HepG2 (cell line): ENCODE results near the gene SNX30. TPM values are rescaled to one million over a fixed set of nuclear protein-coding genes. Genes with fewer than 3 reads are reported as not detected.

Experiments
- ATAC-seq: fragments of 200-7000 bp; cut with Tn5 transposase; 3 replicates; pipeline ENCODE4 v1.9.1; 2020; ENCODE audit warnings: mild to moderate bottlenecking, moderate library complexity
- BruUV-seq: library from RNA; stranded (reverse); fragments of 400-500 nt; replicated peaks from 2 replicates; lab custom pipeline; 2021; lab: Mats Ljungman, UMichigan
- CTCF ChIA-PET: fragments of 300-600 bp; formaldehyde crosslinking; extraction: SDS; loops from one replicate; lab custom pipeline; 2021; ENCODE audit warnings: low total read pairs, inconsistent platforms, low intra/inter-chr PET ratio; lab: Yijun Ruan, JAX
- POLR2A ChIA-PET: fragments of 350-600 bp; sonication (Branson Sonifier 250); formaldehyde crosslinking; loops from one replicate; lab custom pipeline; 2020; ENCODE audit warnings: antibody characterized with exemption, inconsistent platforms; lab: Yijun Ruan, JAX
- DNase-seq: peaks from one replicate; pipeline ENCODE4 v3.0.0-alpha.2; 2015; ENCODE audit warnings: low spot score
- FAIRE-seq: peaks from 3 replicates; lab custom pipeline; 2011; peaks lifted over from hg19 to GRCh38; lab: Jason Lieb, UNC
- H2AFZ ChIP-seq: one replicate; pipeline ENCODE4 v1.6.1; 2011; ENCODE audit warnings: low read length, inconsistent platforms
- H3K27ac ChIP-seq: fragments of 300-600 bp; 3 replicates; pipeline ENCODE4 v1.8.0; 2011; ENCODE audit warnings: mixed run types, mild to moderate bottlenecking, mixed read lengths, low read length, inconsistent platforms; ENCODE audit not compliant: insufficient read depth; ENCODE audit errors: extremely low read length
- H3K27me3 ChIP-seq, 2 experiments: fragments of 200-600 bp in 1 of 2; 2 replicates in 1 of 2; 3 replicates in 1 of 2; pipeline versions ENCODE4 v1.6.0 to v1.8.0; 2011; ENCODE audit warnings: low read length in 2 of 2, mild to moderate bottlenecking in 2 of 2, moderate library complexity in 2 of 2, inconsistent platforms in 1 of 2; ENCODE audit not compliant: insufficient read depth in 2 of 2, control insufficient read depth in 1 of 2
- H3K36me3 ChIP-seq, 2 experiments: fragments of 200-600 bp in 1 of 2; replicated peaks in 1 of 2; 2 replicates in 1 of 2; 3 replicates in 1 of 2; pipeline versions ENCODE4 v1.5.1 to v1.8.0; 2011; ENCODE audit warnings: low read length in 2 of 2, inconsistent platforms in 1 of 2; ENCODE audit not compliant: insufficient read depth in 2 of 2, control insufficient read depth in 1 of 2
- H3K4me1 ChIP-seq: 2 replicates; pipeline ENCODE4 v1.5.1; 2012; ENCODE audit warnings: low read length, inconsistent platforms; ENCODE audit not compliant: insufficient read depth
- H3K4me2 ChIP-seq: 2 replicates; pipeline ENCODE4 v1.6.0; 2011; ENCODE audit warnings: low read depth, low read length, inconsistent platforms
- H3K4me3 ChIP-seq, 3 experiments: fragments of 200-600 bp in 1 of 3; sonication (generic), shearing (Covaris generic) in 1 of 3; replicated peaks in 1 of 3; 2 replicates each; pipeline ENCODE4 v1.5.1; 2011 to 2016; ENCODE audit warnings: low read length in 3 of 3, inconsistent platforms in 2 of 3, low read depth in 2 of 3, mild to moderate bottlenecking in 2 of 3, control low read depth in 1 of 3, mixed read lengths in 1 of 3; ENCODE audit not compliant: insufficient read depth in 1 of 3
- H3K79me2 ChIP-seq: one replicate; pipeline ENCODE4 v1.6.1; 2011; ENCODE audit warnings: low read length, inconsistent platforms; ENCODE audit not compliant: insufficient read depth
- H3K9ac ChIP-seq: 2 replicates; pipeline ENCODE4 v1.6.0; 2011; ENCODE audit warnings: mild to moderate bottlenecking, low read depth, low read length, inconsistent platforms; ENCODE audit not compliant: insufficient read depth
- H3K9me3 ChIP-seq: 2 replicates; pipeline ENCODE4 v1.5.1; 2012; ENCODE audit warnings: mild to moderate bottlenecking, low read length
- H4K20me1 ChIP-seq: 2 replicates; pipeline ENCODE4 v1.6.0; 2011; ENCODE audit warnings: inconsistent platforms, mild to moderate bottlenecking, low read length, moderate library complexity; ENCODE audit not compliant: insufficient read depth
- CAMTA2 ChIP-seq: sonication (generic); formaldehyde crosslinking; IDR thresholded peaks from 2 replicates; pipeline ENCODE4 v1.4.0; 2020; ENCODE audit warnings: mild to moderate bottlenecking, missing genetic modification reagents, borderline replicate concordance
- CBX2 ChIP-seq, 2 experiments: fragments of 200-600 bp in 1 of 2; sonication (generic); formaldehyde crosslinking in 1 of 2; IDR thresholded peaks; 2 replicates each; pipeline versions ENCODE4 v1.7.0 to v1.8.1; 2018 to 2022; ENCODE audit warnings: low read depth in 2 of 2, low read length in 1 of 2, mild to moderate bottlenecking in 1 of 2, missing genetic modification reagents in 1 of 2
- ERF ChIP-seq: IDR thresholded peaks from 2 replicates; pipeline ENCODE4 v1.6.1; 2018; ENCODE audit warnings: missing biosample characterization, missing genetic modification reagents
- POGZ ChIP-seq: sonication (generic); formaldehyde crosslinking; IDR thresholded peaks from 2 replicates; pipeline ENCODE4 v1.4.0; 2020; ENCODE audit warnings: mild to moderate bottlenecking, missing genetic modification reagents
- SNRNP70 ChIP-seq: fragments of 200-400 bp; formaldehyde crosslinking; IDR thresholded peaks from 2 replicates; pipeline ENCODE4 v1.6.1; 2017; ENCODE audit warnings: mild to moderate bottlenecking, low read depth, low read length, moderate library complexity
- ZBTB46 ChIP-seq: sonication (generic); formaldehyde crosslinking; IDR thresholded peaks from 2 replicates; pipeline ENCODE4 v1.4.0; 2020; ENCODE audit warnings: mild to moderate bottlenecking, missing genetic modification reagents, borderline replicate concordance
- ZFAT ChIP-seq: sonication (generic); formaldehyde crosslinking; conservative IDR thresholded peaks from 2 replicates; pipeline ENCODE4 v1.8.1; 2023; ENCODE audit warnings: missing genetic modification reagents, inconsistent platforms
- ZFP91 ChIP-seq: sonication (generic); formaldehyde crosslinking; IDR thresholded peaks from 2 replicates; pipeline ENCODE4 v1.9.0; 2022; ENCODE audit warnings: missing genetic modification reagents, mild to moderate bottlenecking, borderline replicate concordance
- ZNF20 ChIP-seq: sonication (generic); formaldehyde crosslinking; IDR thresholded peaks from 2 replicates; pipeline ENCODE4 v1.4.0; 2020; ENCODE audit warnings: mild to moderate bottlenecking, moderate library complexity, missing genetic modification reagents
- ZNF224 ChIP-seq: sonication (generic); formaldehyde crosslinking; IDR thresholded peaks from 2 replicates; pipeline ENCODE4 v1.5.0; 2020; ENCODE audit warnings: mild to moderate bottlenecking, missing genetic modification reagents
- ZNF253 ChIP-seq: sonication (generic); formaldehyde crosslinking; IDR thresholded peaks from 2 replicates; pipeline ENCODE4 v1.8.0; 2022; ENCODE audit warnings: mild to moderate bottlenecking, missing genetic modification reagents, borderline replicate concordance
- ZNF34 ChIP-seq: sonication (generic); formaldehyde crosslinking; IDR thresholded peaks from 2 replicates; pipeline ENCODE4 v1.4.0; 2020; ENCODE audit warnings: mild to moderate bottlenecking, missing genetic modification reagents, borderline replicate concordance
- ZNF451 ChIP-seq: sonication (generic); formaldehyde crosslinking; IDR thresholded peaks from 2 replicates; pipeline ENCODE4 v1.5.0; 2020; ENCODE audit warnings: mild to moderate bottlenecking, missing genetic modification reagents
- ZNF75D ChIP-seq: sonication (generic); formaldehyde crosslinking; IDR thresholded peaks from 2 replicates; pipeline ENCODE4 v1.8.1; 2023; ENCODE audit warnings: missing genetic modification reagents, mild to moderate bottlenecking, borderline replicate concordance
- ZSCAN25 ChIP-seq: sonication (generic); formaldehyde crosslinking; IDR thresholded peaks from 2 replicates; pipeline ENCODE4 v1.8.0; 2022; ENCODE audit warnings: mild to moderate bottlenecking, missing genetic modification reagents
- WGBS: methylation state at CpG from one replicate; pipeline ENCODE4 v1.1.6; 2017; ENCODE audit warnings: low lambda C conversion rate; 5-methylcytosine and 5-hydroxymethylcytosine counted together
- in situ Hi-C: cut with HindIII; loops from 2 replicates; pipeline ENCODE4 v1.10.0; 2017; ENCODE audit warnings: low pct_unique_long_range_greater_than_20kb; ENCODE audit not compliant: extremely low pct_ligation_motif_present
- intact Hi-C: fragments of 100-400 bp; cut with micrococcal nuclease; formaldehyde crosslinking; loops from one replicate; pipeline ENCODE4 v1.10.0; 2022; ENCODE audit not compliant: unreplicated experiment
- polyA plus RNA-seq, 8 experiments: library from polyadenylated mRNA; depleted of rRNA in 3 of 8; stranded (reverse) in 7 of 8; unstranded in 1 of 8; fragments of >200 nt; fragmentation: Illumina TruSeq in 4 of 8; extraction: Trizol in 4 of 8; gene quantifications; 2 replicates each; pipeline versions ENCODE4 v1.2.1 to v1.2.3, GENCODE V29; 2011 to 2016; ENCODE audit warnings: low read depth in 4 of 8, missing spikeins in 1 of 8, mixed read lengths in 1 of 8; ENCODE audit not compliant: insufficient read depth in 1 of 8
- total RNA-seq, 5 experiments: library from RNA; depleted of rRNA; stranded (reverse); fragments of >200 nt; fragmentation: Illumina TruSeq; extraction: Trizol; gene quantifications; 2 replicates each; pipeline ENCODE4 v1.2.3, GENCODE V29; 2016; ENCODE audit warnings: low read depth in 1 of 5

The SNX30 gene
- total and polyA plus RNA-seq, 2 of the 13 experiments (the other 11 are each of a cell fraction or from before 2014, with no cell fraction given) = 4.4 to 12.4 TPM

DNA sequence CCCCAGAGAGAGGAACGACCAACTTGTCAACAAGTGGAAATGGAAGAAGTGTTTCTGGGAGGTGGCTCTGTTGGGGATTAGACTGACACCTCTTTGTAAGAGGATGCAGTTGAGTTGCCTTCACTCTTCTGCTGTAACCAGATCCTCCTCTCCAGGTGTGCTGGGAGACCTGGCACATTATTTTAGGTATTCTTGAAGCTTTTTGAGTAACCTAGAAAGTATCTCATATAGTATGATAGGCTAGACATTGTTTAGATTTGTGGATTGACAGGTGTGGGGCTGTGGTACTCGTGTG lies 21.6 kb downstream of the SNX30 start:
- TF ChIP-seq ERF (CRISPR knock-in tag) (no peak), CBX2 (IDR thresholded peaks at IDR 0.05; ENCODE audit: low read depth, low read length) (no peak), CBX2 (CRISPR knock-in tag; IDR thresholded peaks at IDR 0.05; ENCODE audit: low read depth) (no peak), CAMTA2 (CRISPR knock-in tag) (no peak), ZNF20 (CRISPR knock-in tag) (no peak), ZFAT (CRISPR knock-in tag) (no peak), ZNF451 (no peak), ZNF75D (no peak), POGZ (CRISPR knock-in tag) (no peak), ZBTB46 (CRISPR knock-in tag) (no peak), ZSCAN25 (no peak), ZNF253 (CRISPR knock-in tag) (no peak), SNRNP70 (no peak), ZNF34 (CRISPR knock-in tag) (no peak), ZNF224 (no peak), ZFP91 (CRISPR knock-in tag) (no peak)
- Histone ChIP-seq H3K27ac (no peak overlapping the region), H3K79me2 (peaks cover 1% of the 10 kb centered on the region), H3K9ac (no peak overlapping the region), H3K36me3 (no peaks in the 10 kb centered on the region), H3K27me3 (no peaks in the 10 kb centered on the region), H3K4me1 (0 out of 2 replicates have a peak, but pooled peaks cover 7% of the 10 kb centered on the region), H2AFZ (no peak overlapping the region), H3K4me2 (no peak overlapping the region), H4K20me1 (no peaks in the 10 kb centered on the region; the same call in 1 of the 2 replicates), H3K4me3 (no peak overlapping the region), H3K9me3 (no peaks in the 10 kb centered on the region)
- CTCF ChIA-PET = no interaction called here
- DNase-seq = no peak
- intact Hi-C loops (no loop called here), in situ Hi-C loops (no loop called here)
- 76% methylated on average over 2 of the region's 2 CpGs for WGBS
- no peak for FAIRE-seq
- POLR2A ChIA-PET = no interaction called here
- no peak for ATAC-seq
- BruUV-seq = no TSS peak
